Panc1 (cell line): ENCODE measurements around the gene PTPRH. TPM values are rescaled to one million over a fixed set of nuclear protein-coding genes. Genes with fewer than 3 reads are reported as not detected.
A peak's percentile ranks its signal among the peaks of the same experiment; 100 is the strongest.

Source experiments
- ATAC-seq: fragments of 200-7000 bp; cut with Tn5 transposase; 2 replicates; pipeline ENCODE4 v1.9.1; 2020; ENCODE audit warnings: mild to moderate bottlenecking, moderate library complexity
- BruUV-seq: library from RNA; stranded (reverse); fragments of 400-500 nt; replicated peaks from 2 replicates; lab custom pipeline; 2021; lab: Mats Ljungman, UMichigan
- CTCF ChIA-PET: fragments of 300-600 bp; sonication (Branson Sonifier 250); formaldehyde crosslinking; loops from one replicate; lab custom pipeline; 2022; ENCODE audit warnings: antibody characterized with exemption; lab: Charles Lee
- POLR2A ChIA-PET: fragments of 300-600 bp; sonication (Branson Sonifier 250); formaldehyde crosslinking; loops from one replicate; lab custom pipeline; 2022; ENCODE audit warnings: antibody characterized with exemption; lab: Charles Lee
- DNase-seq: peaks from one replicate; pipeline ENCODE4 v3.0.0-alpha.2; 2010; ENCODE audit warnings: low read depth, low spot score
- H3K27ac ChIP-seq: 2 replicates; pipeline ENCODE4 v1.5.1; 2011; ENCODE audit warnings: mild to moderate bottlenecking, low read length, inconsistent platforms
- H3K27me3 ChIP-seq: fragments of 200-500 bp; sonication (Bioruptor generic); 2 replicates; pipeline ENCODE4 v1.6.0; 2014; ENCODE audit warnings: low read length, inconsistent platforms; ENCODE audit not compliant: control insufficient read depth, insufficient read depth
- H3K36me3 ChIP-seq: fragments of 200-500 bp; sonication (Bioruptor generic); 2 replicates; pipeline ENCODE4 v1.5.1; 2014; ENCODE audit warnings: inconsistent platforms, mild to moderate bottlenecking, low read length, moderate library complexity; ENCODE audit not compliant: control insufficient read depth, insufficient read depth
- H3K4me1 ChIP-seq: 2 replicates; pipeline ENCODE4 v1.5.1; 2011; ENCODE audit warnings: inconsistent platforms, mild to moderate bottlenecking, low read length, moderate library complexity; ENCODE audit not compliant: control insufficient read depth, insufficient read depth
- H3K4me3 ChIP-seq, 2 experiments: 2 replicates each; pipeline ENCODE4 v1.5.1; 2011 to 2012; ENCODE audit warnings: low read depth in 2 of 2, low read length in 2 of 2, mild to moderate bottlenecking in 2 of 2, inconsistent platforms in 1 of 2, moderate library complexity in 1 of 2
- H3K9me3 ChIP-seq: fragments of 200-500 bp; sonication (Bioruptor generic); 2 replicates; pipeline ENCODE4 v1.5.1; 2014; ENCODE audit warnings: low read depth, mild to moderate bottlenecking, inconsistent platforms, low read length, moderate library complexity; ENCODE audit not compliant: control insufficient read depth, insufficient read depth
- CTCF ChIP-seq: fragments of 450-650 bp; IDR thresholded peaks from 2 replicates; pipeline ENCODE4 v1.5.1; 2017; ENCODE audit warnings: mild to moderate bottlenecking
- POLR2AphosphoS5 ChIP-seq: IDR thresholded peaks from 2 replicates; pipeline ENCODE4 v1.6.1; 2012; ENCODE audit warnings: mild to moderate bottlenecking, low read depth, low read length, moderate library complexity
- SIN3A ChIP-seq: IDR thresholded peaks from 2 replicates; pipeline ENCODE4 v1.6.1; 2012; ENCODE audit warnings: low read depth, mild to moderate bottlenecking, low read length, moderate library complexity, borderline replicate concordance; ENCODE audit not compliant: insufficient read depth
- TCF7L2 ChIP-seq: IDR thresholded peaks from 2 replicates; pipeline ENCODE4 v1.6.1; 2011; ENCODE audit warnings: mild to moderate bottlenecking, low read depth, low read length, inconsistent platforms
- in situ Hi-C: cut with HindIII; loops from 2 replicates; pipeline ENCODE4 v1.10.0; 2016; ENCODE audit warnings: low sequenced_read_pairs, low pct_unique_long_range_greater_than_20kb
- intact Hi-C: fragments of 100-400 bp; cut with micrococcal nuclease; formaldehyde crosslinking; loops from one replicate; pipeline ENCODE4 v1.10.0; 2022; ENCODE audit not compliant: unreplicated experiment
- total RNA-seq: library from RNA; stranded (reverse); gene quantifications from one replicate; pipeline ENCODE4 v1.2.1, GENCODE V29; 2021; ENCODE audit not compliant: unreplicated experiment
- TF ChIP-seq, protein P1 (sequence below), 2 experiments: IDR thresholded peaks; 2 replicates each; pipeline ENCODE4 v1.6.1; 2011 to 2012; ENCODE audit warnings: low read depth in 2 of 2, control low read depth in 1 of 2, low read length in 1 of 2, mild to moderate bottlenecking in 1 of 2, moderate library complexity in 1 of 2; ENCODE audit not compliant: insufficient read depth in 1 of 2

Gene PTPRH
- total RNA-seq, 1 experiment from 2014 or later: 42.8 TPM

DNA sequence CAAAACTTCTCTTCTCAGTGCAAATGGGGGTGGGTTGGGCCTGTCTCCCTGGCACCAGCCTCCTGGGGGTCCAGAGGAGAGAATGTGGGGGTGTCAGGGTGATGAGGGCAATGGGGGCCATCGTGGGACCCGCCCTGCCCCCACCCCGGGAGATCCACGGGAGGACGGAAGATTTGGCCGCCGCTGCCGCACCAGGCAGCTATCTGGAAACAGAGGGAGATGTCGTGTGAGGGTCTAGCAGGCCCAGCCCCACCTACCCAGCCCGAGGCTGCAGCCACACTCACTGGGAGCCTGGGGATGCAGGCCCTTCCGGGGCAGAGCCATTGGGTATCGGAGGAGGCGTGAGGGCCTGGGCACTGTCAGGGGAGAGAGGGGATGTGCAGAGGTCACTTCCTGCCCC lies 21.0 kb upstream of the PTPRH start:
- ChIA-PET CTCF (no interaction called here), POLR2A (no interaction called here)
- DNase-seq (no peak), ATAC-seq (no peak)
- no TSS peak for BruUV-seq
- H3K9me3 ChIP-seq: no peaks in the 10 kb centered on the region
- H3K36me3 ChIP-seq: peaks cover 25% of the 10 kb centered on the region
- H3K4me1 ChIP-seq: peaks cover 13% of the 10 kb centered on the region; the same call in 1 of the 2 replicates
- TF ChIP-seq, protein P1, sequence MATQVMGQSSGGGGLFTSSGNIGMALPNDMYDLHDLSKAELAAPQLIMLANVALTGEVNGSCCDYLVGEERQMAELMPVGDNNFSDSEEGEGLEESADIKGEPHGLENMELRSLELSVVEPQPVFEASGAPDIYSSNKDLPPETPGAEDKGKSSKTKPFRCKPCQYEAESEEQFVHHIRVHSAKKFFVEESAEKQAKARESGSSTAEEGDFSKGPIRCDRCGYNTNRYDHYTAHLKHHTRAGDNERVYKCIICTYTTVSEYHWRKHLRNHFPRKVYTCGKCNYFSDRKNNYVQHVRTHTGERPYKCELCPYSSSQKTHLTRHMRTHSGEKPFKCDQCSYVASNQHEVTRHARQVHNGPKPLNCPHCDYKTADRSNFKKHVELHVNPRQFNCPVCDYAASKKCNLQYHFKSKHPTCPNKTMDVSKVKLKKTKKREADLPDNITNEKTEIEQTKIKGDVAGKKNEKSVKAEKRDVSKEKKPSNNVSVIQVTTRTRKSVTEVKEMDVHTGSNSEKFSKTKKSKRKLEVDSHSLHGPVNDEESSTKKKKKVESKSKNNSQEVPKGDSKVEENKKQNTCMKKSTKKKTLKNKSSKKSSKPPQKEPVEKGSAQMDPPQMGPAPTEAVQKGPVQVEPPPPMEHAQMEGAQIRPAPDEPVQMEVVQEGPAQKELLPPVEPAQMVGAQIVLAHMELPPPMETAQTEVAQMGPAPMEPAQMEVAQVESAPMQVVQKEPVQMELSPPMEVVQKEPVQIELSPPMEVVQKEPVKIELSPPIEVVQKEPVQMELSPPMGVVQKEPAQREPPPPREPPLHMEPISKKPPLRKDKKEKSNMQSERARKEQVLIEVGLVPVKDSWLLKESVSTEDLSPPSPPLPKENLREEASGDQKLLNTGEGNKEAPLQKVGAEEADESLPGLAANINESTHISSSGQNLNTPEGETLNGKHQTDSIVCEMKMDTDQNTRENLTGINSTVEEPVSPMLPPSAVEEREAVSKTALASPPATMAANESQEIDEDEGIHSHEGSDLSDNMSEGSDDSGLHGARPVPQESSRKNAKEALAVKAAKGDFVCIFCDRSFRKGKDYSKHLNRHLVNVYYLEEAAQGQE (IDR thresholded peaks at IDR 0.05; ENCODE audit: insufficient read depth in 1 of 2, low read depth in 2 of 2, low read length in 1 of 2): no peak
- TF ChIP-seq POLR2AphosphoS5 (no peak), SIN3A (no peak), TCF7L2 (no peak), CTCF (no peak)
- H3K27me3 ChIP-seq: no peaks in the 10 kb centered on the region
- intact Hi-C loops: no loop called here
- in situ Hi-C loops: no loop called here
- no peak overlapping the region for H3K27ac ChIP-seq
- H3K4me3 ChIP-seq: no peak overlapping the region

GRCh38 chr19:55229789-55230182 lies 20.5 kb upstream of the PTPRH start:
- TF ChIP-seq, protein P1 (IDR thresholded peaks at IDR 0.05; ENCODE audit: insufficient read depth in 1 of 2, low read depth in 2 of 2, low read length in 1 of 2): no peak
- no peak for TF ChIP-seq TCF7L2
- TF ChIP-seq POLR2AphosphoS5: no peak
- no peak for TF ChIP-seq SIN3A
- no peak for TF ChIP-seq CTCF
- Histone ChIP-seq H3K27ac (no peak overlapping the region), H3K4me3 (no peak overlapping the region), H3K9me3 (no peaks in the 10 kb centered on the region), H3K27me3 (no peaks in the 10 kb centered on the region), H3K36me3 (peaks cover 25% of the 10 kb centered on the region), H3K4me1 (peaks cover 13% of the 10 kb centered on the region; the same call in 1 of the 2 replicates)
- TSS peak; percentile 88 for BruUV-seq
- ATAC-seq (no peak), DNase-seq (no peak)
- intact Hi-C loops: no loop called here
- POLR2A ChIA-PET: no interaction called here
- CTCF ChIA-PET: no interaction called here
- in situ Hi-C loops: no loop called here
